HEK293 (cell line): ENCODE data around the gene BIRC6.

Experiments
- CTCF ChIP-seq: fragments of 450-650 bp; formaldehyde crosslinking; IDR thresholded peaks from 2 replicates; pipeline ENCODE4 v1.5.1; 2016; ENCODE audit warnings: missing biosample characterization, missing genetic modification characterization
- PRDM10 ChIP-seq: fragments of 450-650 bp; formaldehyde crosslinking; IDR thresholded peaks from 2 replicates; pipeline ENCODE4 v1.5.1; 2016; ENCODE audit warnings: missing biosample characterization, missing genetic modification characterization
- SALL2 ChIP-seq: fragments of 450-650 bp; formaldehyde crosslinking; IDR thresholded peaks from 2 replicates; pipeline ENCODE4 v1.5.0; 2017; ENCODE audit warnings: missing biosample characterization, mild to moderate bottlenecking, missing genetic modification characterization, borderline replicate concordance
- ZFP41 ChIP-seq: fragments of 450-650 bp; formaldehyde crosslinking; IDR thresholded peaks from 2 replicates; pipeline ENCODE4 v1.5.1; 2016; ENCODE audit warnings: missing biosample characterization, missing genetic modification characterization, borderline replicate concordance
- ZNF416 ChIP-seq: fragments of 450-650 bp; formaldehyde crosslinking; IDR thresholded peaks from 2 replicates; pipeline ENCODE4 v1.5.1; 2016; ENCODE audit warnings: missing biosample characterization, missing genetic modification characterization
- ZNF449 ChIP-seq: fragments of 450-650 bp; formaldehyde crosslinking; IDR thresholded peaks from 2 replicates; pipeline ENCODE4 v1.5.1; 2017; ENCODE audit warnings: missing biosample characterization, mild to moderate bottlenecking, missing genetic modification characterization, moderate library complexity
- ZNF624 ChIP-seq: fragments of 450-650 bp; formaldehyde crosslinking; IDR thresholded peaks from 2 replicates; pipeline ENCODE4 v1.5.1; 2017; ENCODE audit warnings: missing biosample characterization, missing genetic modification characterization
- ZSCAN16 ChIP-seq: fragments of 450-650 bp; formaldehyde crosslinking; IDR thresholded peaks from 2 replicates; pipeline ENCODE4 v1.5.1; 2016; ENCODE audit warnings: missing biosample characterization, missing genetic modification characterization
- TF ChIP-seq, protein P1 (sequence below): fragments of 450-650 bp; formaldehyde crosslinking; IDR thresholded peaks from 2 replicates; pipeline ENCODE4 v1.5.1; 2016; ENCODE audit warnings: missing biosample characterization, missing genetic modification characterization, low read depth

GRCh38 chr2:32656069-32656468 is 299.2 kb downstream of the BIRC6 start:
- TF ChIP-seq SALL2 (tag by site-specific recombination) (no peak), ZNF624 (tag by site-specific recombination) (no peak), ZFP41 (no peak), ZNF449 (tag by site-specific recombination) (no peak), CTCF (tag by site-specific recombination) (no peak), ZNF416 (tag by site-specific recombination) (no peak), ZSCAN16 (no peak), PRDM10 (tag by site-specific recombination) (no peak)
- TF ChIP-seq, protein P1, sequence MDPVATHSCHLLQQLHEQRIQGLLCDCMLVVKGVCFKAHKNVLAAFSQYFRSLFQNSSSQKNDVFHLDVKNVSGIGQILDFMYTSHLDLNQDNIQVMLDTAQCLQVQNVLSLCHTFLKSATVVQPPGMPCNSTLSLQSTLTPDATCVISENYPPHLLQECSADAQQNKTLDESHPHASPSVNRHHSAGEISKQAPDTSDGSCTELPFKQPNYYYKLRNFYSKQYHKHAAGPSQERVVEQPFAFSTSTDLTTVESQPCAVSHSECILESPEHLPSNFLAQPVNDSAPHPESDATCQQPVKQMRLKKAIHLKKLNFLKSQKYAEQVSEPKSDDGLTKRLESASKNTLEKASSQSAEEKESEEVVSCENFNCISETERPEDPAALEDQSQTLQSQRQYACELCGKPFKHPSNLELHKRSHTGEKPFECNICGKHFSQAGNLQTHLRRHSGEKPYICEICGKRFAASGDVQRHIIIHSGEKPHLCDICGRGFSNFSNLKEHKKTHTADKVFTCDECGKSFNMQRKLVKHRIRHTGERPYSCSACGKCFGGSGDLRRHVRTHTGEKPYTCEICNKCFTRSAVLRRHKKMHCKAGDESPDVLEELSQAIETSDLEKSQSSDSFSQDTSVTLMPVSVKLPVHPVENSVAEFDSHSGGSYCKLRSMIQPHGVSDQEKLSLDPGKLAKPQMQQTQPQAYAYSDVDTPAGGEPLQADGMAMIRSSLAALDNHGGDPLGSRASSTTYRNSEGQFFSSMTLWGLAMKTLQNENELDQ (tag by site-specific recombination): no peak
